H1 (cell line): Measurements from ENCODE around the gene CCDC15. TPM values are rescaled to one million over a fixed set of nuclear protein-coding genes. Genes with fewer than 3 reads are reported as not detected.

Experiments
- CTCF ChIA-PET: fragments of 300-600 bp; sonication (Branson Sonifier 250); formaldehyde crosslinking; loops from one replicate; lab custom pipeline; 2021; ENCODE audit not compliant: partially characterized antibody; lab: Charles Lee
- POLR2A ChIA-PET: fragments of 300-600 bp; sonication (Branson Sonifier 250); formaldehyde crosslinking; loops from one replicate; lab custom pipeline; 2021; ENCODE audit warnings: inconsistent platforms; ENCODE audit not compliant: partially characterized antibody; lab: Charles Lee
- DNase-seq, 2 experiments: peaks; one replicate each; pipeline versions ENCODE4 v3.0.0 to v3.0.0-alpha.2; 2010 to 2022; ENCODE audit warnings: low spot score in 2 of 2, low read depth in 1 of 2, mixed read lengths in 1 of 2
- FAIRE-seq: peaks from 2 replicates; lab custom pipeline; 2011; peaks lifted over from hg19 to GRCh38; lab: Jason Lieb, UNC
- H2AFZ ChIP-seq: 2 replicates; pipeline ENCODE4 v1.8.1; 2012; ENCODE audit warnings: low read length, inconsistent platforms
- H2AK5ac ChIP-seq: 2 replicates; pipeline ENCODE4 v1.6.1; 2013; ENCODE audit warnings: low read depth, low read length
- H2BK120ac ChIP-seq: replicated peaks from 2 replicates; pipeline ENCODE3; 2013; ENCODE audit warnings: low read depth, low read length, inconsistent platforms
- H2BK12ac ChIP-seq: 2 replicates; pipeline ENCODE4 v1.6.1; 2013; ENCODE audit warnings: low read depth, low read length
- H2BK15ac ChIP-seq: 2 replicates; pipeline ENCODE4 v1.6.1; 2013; ENCODE audit warnings: low read length
- H2BK20ac ChIP-seq: 2 replicates; pipeline ENCODE4 v1.6.1; 2013; ENCODE audit warnings: low read length
- H2BK5ac ChIP-seq: 2 replicates; pipeline ENCODE4 v1.6.1; 2013; ENCODE audit warnings: low read depth, low read length
- H3K14ac ChIP-seq: 2 replicates; pipeline ENCODE4 v1.6.1; 2013; ENCODE audit warnings: inconsistent platforms; ENCODE audit not compliant: insufficient read length
- H3K18ac ChIP-seq: 2 replicates; pipeline ENCODE4 v1.6.1; 2013; ENCODE audit warnings: low read length; ENCODE audit errors: extremely low read depth
- H3K23ac ChIP-seq: 2 replicates; pipeline ENCODE4 v1.6.1; 2013; ENCODE audit warnings: inconsistent platforms; ENCODE audit not compliant: insufficient read length
- H3K23me2 ChIP-seq: 2 replicates; pipeline ENCODE4 v1.6.1; 2013; ENCODE audit warnings: low read depth, low read length
- H3K27ac ChIP-seq: 2 replicates; pipeline ENCODE4 v1.6.1; 2011; ENCODE audit warnings: low read depth, low read length, inconsistent platforms
- H3K27me3 ChIP-seq, 4 experiments: replicated peaks in 1 of 4; 1 replicate in 1 of 4; 2 replicates in 3 of 4; pipeline versions ENCODE4 v1.6.1 to v1.8.1; 2011 to 2013; ENCODE audit warnings: low read length in 3 of 4, mild to moderate bottlenecking in 3 of 4, inconsistent platforms in 2 of 4, mixed read lengths in 2 of 4, moderate library complexity in 1 of 4; ENCODE audit not compliant: control insufficient read depth in 3 of 4, insufficient read depth in 3 of 4; ENCODE audit errors: extremely low read depth in 1 of 4
- H3K36me3 ChIP-seq, 4 experiments: 2 replicates each; pipeline versions ENCODE4 v1.6.1 to v1.8.1; 2011 to 2013; ENCODE audit warnings: mild to moderate bottlenecking in 4 of 4, low read length in 3 of 4, moderate library complexity in 2 of 4, control low read depth in 1 of 4, inconsistent platforms in 1 of 4; ENCODE audit not compliant: insufficient read depth in 4 of 4, control insufficient read depth in 2 of 4
- H3K4ac ChIP-seq: replicated peaks from 2 replicates; pipeline ENCODE3; 2013; ENCODE audit warnings: low read length, low read depth, mixed read lengths, inconsistent platforms; ENCODE audit not compliant: insufficient read length
- H3K4me1 ChIP-seq, 4 experiments: replicated peaks in 1 of 4; 1 replicate in 1 of 4; 2 replicates in 3 of 4; pipeline versions ENCODE4 v1.6.1 to v1.8.1; 2011 to 2013; ENCODE audit warnings: low read length in 3 of 4, inconsistent platforms in 2 of 4, mixed read lengths in 1 of 4; ENCODE audit not compliant: insufficient read depth in 4 of 4, control insufficient read depth in 3 of 4
- H3K4me2 ChIP-seq, 2 experiments: 2 replicates each; pipeline versions ENCODE4 v1.6.1 to v1.8.1; 2011 to 2013; ENCODE audit warnings: low read depth in 2 of 2, low read length in 2 of 2, control low read depth in 1 of 2, inconsistent platforms in 1 of 2, mild to moderate bottlenecking in 1 of 2; ENCODE audit not compliant: insufficient read depth in 1 of 2
- H3K4me3 ChIP-seq, 4 experiments: fragments of 200-600, 300-600 bp in 1 of 4; sonication (generic), shearing (Covaris generic), sonication (Bioruptor Twin) in 1 of 4; 2 replicates each; pipeline versions ENCODE4 v1.5.1 to v1.8.1; 2011 to 2016; ENCODE audit warnings: low read length in 4 of 4, low read depth in 3 of 4, control low read depth in 2 of 4, inconsistent platforms in 2 of 4, mild to moderate bottlenecking in 2 of 4, mixed read lengths in 1 of 4, moderate library complexity in 1 of 4; ENCODE audit not compliant: insufficient read depth in 2 of 4; ENCODE audit errors: extremely low read depth in 1 of 4
- H3K56ac ChIP-seq: replicated peaks from 2 replicates; pipeline ENCODE3; 2013; ENCODE audit warnings: low read depth, mild to moderate bottlenecking, mixed read lengths, low read length, inconsistent platforms; ENCODE audit not compliant: insufficient read length
- H3K79me1 ChIP-seq: 2 replicates; pipeline ENCODE4 v1.6.1; 2013; ENCODE audit warnings: low read depth, low read length, control low read depth
- H3K79me2 ChIP-seq, 2 experiments: 2 replicates each; pipeline versions ENCODE4 v1.6.1 to v1.8.1; 2012 to 2013; ENCODE audit warnings: low read length in 2 of 2, mild to moderate bottlenecking in 2 of 2, inconsistent platforms in 1 of 2; ENCODE audit not compliant: insufficient read depth in 2 of 2, control insufficient read depth in 1 of 2
- H3K9ac ChIP-seq, 4 experiments: replicated peaks in 1 of 4; 1 replicate in 1 of 4; 2 replicates in 3 of 4; pipeline versions ENCODE4 v1.6.1 to v1.8.1; 2011 to 2013; ENCODE audit warnings: low read depth in 3 of 4, low read length in 3 of 4, control low read depth in 2 of 4, mild to moderate bottlenecking in 2 of 4, moderate library complexity in 2 of 4, inconsistent platforms in 1 of 4; ENCODE audit errors: extremely low read depth in 1 of 4
- H3K9me3 ChIP-seq, 2 experiments: 2 replicates each; pipeline versions ENCODE4 v1.6.1 to v1.8.1; 2012 to 2013; ENCODE audit warnings: mild to moderate bottlenecking in 2 of 2, moderate library complexity in 2 of 2, control low read depth in 1 of 2, inconsistent platforms in 1 of 2, low read depth in 1 of 2, low read length in 1 of 2, mixed read lengths in 1 of 2; ENCODE audit not compliant: insufficient read depth in 2 of 2
- H4K20me1 ChIP-seq, 2 experiments: replicated peaks in 1 of 2; 2 replicates each; pipeline versions ENCODE3 to v1.8.1; 2011 to 2013; ENCODE audit warnings: inconsistent platforms in 2 of 2, low read length in 2 of 2, mild to moderate bottlenecking in 1 of 2; ENCODE audit not compliant: insufficient read depth in 2 of 2, control insufficient read depth in 1 of 2
- H4K5ac ChIP-seq: 2 replicates; pipeline ENCODE4 v1.6.1; 2013; ENCODE audit warnings: low read length, low read depth, mixed read lengths, inconsistent platforms; ENCODE audit not compliant: insufficient read length
- H4K8ac ChIP-seq: 2 replicates; pipeline ENCODE4 v1.8.0; 2013; ENCODE audit warnings: mild to moderate bottlenecking, moderate library complexity, low read length, inconsistent platforms; ENCODE audit not compliant: insufficient read depth; ENCODE audit errors: extremely low read depth
- H4K91ac ChIP-seq: replicated peaks from 2 replicates; pipeline ENCODE3; 2013; ENCODE audit warnings: low read length, mixed read lengths, inconsistent platforms; ENCODE audit not compliant: insufficient read length
- BRCA1 ChIP-seq: IDR thresholded peaks from 2 replicates; pipeline ENCODE4 v1.6.1; 2012; ENCODE audit warnings: low read depth, low read length, improper control_type of control experiment
- TBP ChIP-seq: IDR thresholded peaks from 2 replicates; pipeline ENCODE4 v1.6.1; 2011; ENCODE audit warnings: low read depth, low read length, improper control_type of control experiment
- WGBS, 2 experiments: shearing (Covaris generic) in 1 of 2; methylation state at CpG; one replicate each; pipeline versions ENCODE4 v1.1.6 to v1.1.7; 2013 to 2015; ENCODE audit warnings: low lambda C conversion rate in 2 of 2, mixed read lengths in 2 of 2, inconsistent platforms in 1 of 2, low coverage in 1 of 2, missing lambda C conversion rate in 1 of 2; ENCODE audit not compliant: insufficient replicate concordance in 2 of 2, insufficient coverage in 1 of 2, insufficient read length in 1 of 2; ENCODE audit errors: extremely low coverage in 1 of 2, missing lambda C conversion rate in 1 of 2; 5-methylcytosine and 5-hydroxymethylcytosine counted together
- polyA plus RNA-seq, 7 experiments: library from polyadenylated mRNA; depleted of rRNA in 3 of 7; stranded (reverse) in 5 of 7; unstranded in 2 of 7; fragments of >200 nt in 5 of 7; fragments of 200-250 nt in 2 of 7; gene quantifications; 1 replicate in 5 of 7; 2 replicates in 1 of 7; 4 replicates in 1 of 7; pipeline versions ENCODE4 v1.2.1 to v1.2.3, GENCODE V29; 2011 to 2013; ENCODE audit warnings: missing spikeins in 2 of 7, mixed read lengths in 2 of 7
- total RNA-seq: library from RNA; stranded (reverse); fragmentation: NEBNext Ultra II Directional; extraction: Animal tissue kit (Norgen Biotek cat#: 25700); gene quantifications from 2 replicates; pipeline ENCODE4 v1.2.1, GENCODE V29; 2021
- TF ChIP-seq, protein P1 (sequence below): IDR thresholded peaks from 2 replicates; pipeline ENCODE4 v1.6.1; 2012; ENCODE audit warnings: low read length, inconsistent platforms

Gene CCDC15
- total and polyA plus RNA-seq, 2 of the 8 experiments (the other 6 are each of a cell fraction or from before 2014, with no cell fraction given), result 1.5 to 3.1 TPM

DNA sequence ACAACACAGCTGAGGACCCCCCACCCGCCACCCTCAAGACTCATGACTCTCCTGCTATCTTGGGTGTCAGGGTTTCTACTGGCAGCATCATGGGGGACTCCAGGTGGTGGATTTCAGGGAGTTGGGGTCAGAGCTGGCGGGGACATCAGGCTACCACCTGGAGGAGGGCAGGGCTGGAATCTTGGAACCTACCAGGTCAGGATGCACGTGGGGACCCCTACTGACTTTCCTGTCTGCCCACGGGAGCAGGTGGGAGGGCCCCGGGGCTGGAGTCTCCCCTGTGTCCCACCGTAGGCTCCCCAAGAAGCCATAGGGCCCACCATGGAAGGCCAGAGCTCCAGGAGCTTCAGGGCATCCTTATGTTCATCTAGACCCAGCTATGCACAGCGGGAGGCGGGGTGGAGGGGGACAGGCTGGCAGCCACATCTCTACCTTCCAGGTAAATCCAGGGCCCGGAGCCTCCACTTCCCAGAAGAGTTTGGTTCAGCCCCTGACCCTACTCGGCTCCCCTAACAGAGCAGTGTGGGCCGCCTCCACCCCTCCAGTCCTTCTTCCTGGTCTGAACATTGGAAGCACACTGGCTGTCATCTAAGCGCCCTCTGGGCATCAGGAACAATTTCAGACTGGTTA lies 119.1 kb downstream of the CCDC15 start:
- no peak overlapping the region for H2BK12ac ChIP-seq
- ChIA-PET POLR2A (interaction anchor here (1.3 kb wide), 1 partner anchor 10 kb away, joined by 4 read pairs; no protein-coding TSS in a partner anchor), CTCF (interaction anchor here (0.7 to 29.4 kb wide), 8 partner anchors 9 to 357 kb away, joined by 3 to 486 read pairs (median 4); no protein-coding TSS in a partner anchor)
- H3K23me2 ChIP-seq, result no peaks in the 10 kb centered on the region
- H3K27me3 ChIP-seq, result no peaks in the 10 kb centered on the region; a peak in 1 of 7 replicates
- H3K4me2 ChIP-seq, result no peak overlapping the region
- 84% methylated on average over 11 of the region's 12 CpGs; no CpG with 5 or more reads in 1 of the 2 experiments for WGBS, 2 experiments
- H2AFZ ChIP-seq, result no peak overlapping the region
- no peak overlapping the region for H3K4ac ChIP-seq
- no peak overlapping the region for H3K14ac ChIP-seq
- H2BK20ac ChIP-seq, result no peak overlapping the region
- H3K79me2 ChIP-seq, result no peaks in the 10 kb centered on the region
- H2BK15ac ChIP-seq, result no peak overlapping the region
- no peaks in the 10 kb centered on the region for H4K20me1 ChIP-seq
- no peak for DNase-seq
- H3K56ac ChIP-seq, result no peak overlapping the region
- FAIRE-seq, result no peak
- H3K18ac ChIP-seq, result no peak overlapping the region
- H3K9ac ChIP-seq, result no peak overlapping the region
- no peak overlapping the region for H4K5ac ChIP-seq
- H2BK120ac ChIP-seq, result no peak overlapping the region
- H2BK5ac ChIP-seq, result no peak overlapping the region
- no peak overlapping the region for H2AK5ac ChIP-seq
- H3K23ac ChIP-seq, result no peak overlapping the region
- no peak overlapping the region for H4K8ac ChIP-seq
- H3K27ac ChIP-seq, result no peak overlapping the region
- H3K9me3 ChIP-seq, result no peaks in the 10 kb centered on the region
- H3K4me1 ChIP-seq, result peaks cover 0 to 5% (median 0%) of the 10 kb centered on the region in 4 experiments; a peak in 2 of 7 replicates
- H3K4me3 ChIP-seq, result no peak overlapping the region
- H3K79me1 ChIP-seq, result no peaks in the 10 kb centered on the region
- no peaks in the 10 kb centered on the region for H3K36me3 ChIP-seq
- H4K91ac ChIP-seq, result no peak overlapping the region
- TF ChIP-seq, protein P1, sequence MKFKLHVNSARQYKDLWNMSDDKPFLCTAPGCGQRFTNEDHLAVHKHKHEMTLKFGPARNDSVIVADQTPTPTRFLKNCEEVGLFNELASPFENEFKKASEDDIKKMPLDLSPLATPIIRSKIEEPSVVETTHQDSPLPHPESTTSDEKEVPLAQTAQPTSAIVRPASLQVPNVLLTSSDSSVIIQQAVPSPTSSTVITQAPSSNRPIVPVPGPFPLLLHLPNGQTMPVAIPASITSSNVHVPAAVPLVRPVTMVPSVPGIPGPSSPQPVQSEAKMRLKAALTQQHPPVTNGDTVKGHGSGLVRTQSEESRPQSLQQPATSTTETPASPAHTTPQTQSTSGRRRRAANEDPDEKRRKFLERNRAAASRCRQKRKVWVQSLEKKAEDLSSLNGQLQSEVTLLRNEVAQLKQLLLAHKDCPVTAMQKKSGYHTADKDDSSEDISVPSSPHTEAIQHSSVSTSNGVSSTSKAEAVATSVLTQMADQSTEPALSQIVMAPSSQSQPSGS, result no peak
- no peak for TF ChIP-seq TBP
- TF ChIP-seq BRCA1, result no peak
